ENCODE results near the gene DMP1. TPM values are rescaled to one million over a fixed set of nuclear protein-coding genes. Genes with fewer than 3 reads are reported as not detected.

Gene DMP1
- total and polyA plus RNA-seq, 2 donors (not counting 3 experiments of a cell fraction or from before 2014, with no cell fraction given), result not detected

GRCh38 chr4:87614292-87614890, 35.7 kb upstream of the DMP1 start:
- dilution Hi-C loops (cut with MboI; ENCODE audit: extremely low pct_ligation_motif_present, low sequenced_read_pairs) (no loop called here), intact Hi-C loops (cut with micrococcal nuclease) (no loop called here)
- DNase-seq (ENCODE audit: low read depth, low spot score) (no peak), FAIRE-seq (no peak)
- H3K4me2 ChIP-seq (ENCODE audit: insufficient read depth, low read length), result no peak overlapping the region
- no peaks in the 10 kb centered on the region for H3K36me3 ChIP-seq (ENCODE audit: control insufficient read depth in 2 of 2, extremely low read depth in 1 of 2, insufficient read depth in 2 of 2, low read length in 2 of 2)
- H3K9me1 ChIP-seq (replicated peaks; ENCODE audit: control insufficient read depth, extremely low read depth, insufficient read depth, low read length), result no peaks in the 10 kb centered on the region
- H4K20me1 ChIP-seq (replicated peaks; ENCODE audit: control insufficient read depth, extremely low read depth, insufficient read depth, low read length), result no peaks in the 10 kb centered on the region
- no peak overlapping the region for H3K27ac ChIP-seq (ENCODE audit: insufficient read depth, low read depth, low read length)
- no peaks in the 10 kb centered on the region for H3K27me3 ChIP-seq (ENCODE audit: control insufficient read depth in 2 of 2, insufficient read depth in 2 of 2, low read length in 2 of 2)
- no peak for TF ChIP-seq CTCF (IDR thresholded peaks at IDR 0.05; ENCODE audit: extremely low read depth in 1 of 2, insufficient read depth in 1 of 2, low read depth in 1 of 2, low read length in 2 of 2)
- no peak for TF ChIP-seq GATA2 (IDR thresholded peaks at IDR 0.05; ENCODE audit: insufficient read depth, insufficient read length, low read depth, low read length)
- no peak for TF ChIP-seq MYC (IDR thresholded peaks at IDR 0.05; ENCODE audit: low read depth, low read length)
- TF ChIP-seq POLR2A (IDR thresholded peaks at IDR 0.05; ENCODE audit: low read depth, low read length), result no peak
- no peak for TF ChIP-seq FOS (IDR thresholded peaks at IDR 0.05; ENCODE audit: borderline replicate concordance, insufficient read depth, low read length)
- TF ChIP-seq JUN (IDR thresholded peaks at IDR 0.05; ENCODE audit: borderline replicate concordance, insufficient read depth, insufficient read length, low read depth), result no peak
- TF ChIP-seq MAX (IDR thresholded peaks at IDR 0.05; ENCODE audit: insufficient read depth, insufficient read length), result no peak
- CTCF ChIA-PET, result no interaction called here
- POLR2A ChIA-PET, result no interaction called here
- BruUV-seq (replicated peaks), result no TSS peak
- H3K79me2 ChIP-seq (ENCODE audit: control insufficient read depth, insufficient read depth, low read length), result no peaks in the 10 kb centered on the region
- H3K9ac ChIP-seq (replicated peaks; ENCODE audit: extremely low read depth, insufficient read depth, low read length), result no peak overlapping the region
- H3K4me3 ChIP-seq (replicated peaks in 1 of 3; ENCODE audit: insufficient read depth in 1 of 3, low read depth in 1 of 3, low read length in 3 of 3), result no peak overlapping the region
- H3K9me3 ChIP-seq (replicated peaks; ENCODE audit: control insufficient read depth, insufficient read depth, low read length), result no peaks in the 10 kb centered on the region
- no peak overlapping the region for H2AFZ ChIP-seq (ENCODE audit: low read depth, low read length)
- no peaks in the 10 kb centered on the region for H3K4me1 ChIP-seq (ENCODE audit: control insufficient read depth, extremely low read depth, insufficient read depth, low read length)

Data from endothelial cell of umbilical vein (primary cell).